G401.6 (cell line): ENCODE measurements around the gene PRDM2.
"Not testable (repeated sequence)": the region's sequence is repeated elsewhere in the genome, so short reads cannot be mapped to it uniquely, and the experiment has no call there.

Experiments
- FAIRE-seq: peaks from 2 replicates; lab custom pipeline; 2012; peaks lifted over from hg19 to GRCh38; lab: Jason Lieb, UNC

PRDM2 gene

DNA sequence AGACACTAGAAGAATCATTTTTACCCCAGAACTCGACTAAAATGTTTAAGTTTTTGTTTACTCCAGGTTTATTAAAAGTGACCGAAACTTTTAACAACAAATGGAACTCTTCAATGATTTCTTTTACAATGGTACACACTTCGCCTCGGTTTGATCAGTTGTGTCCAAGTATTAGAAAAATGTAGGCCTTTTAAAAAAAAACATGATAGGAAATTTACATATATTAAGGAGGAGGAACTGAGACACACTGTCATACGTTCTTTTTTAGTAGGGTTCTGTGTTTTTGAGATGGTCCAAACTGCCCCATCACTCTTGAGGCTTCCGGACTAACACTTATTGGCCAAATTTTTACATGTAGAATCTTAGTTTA, 1.3 kb downstream of the PRDM2 start:
- FAIRE-seq: no peak

DNA sequence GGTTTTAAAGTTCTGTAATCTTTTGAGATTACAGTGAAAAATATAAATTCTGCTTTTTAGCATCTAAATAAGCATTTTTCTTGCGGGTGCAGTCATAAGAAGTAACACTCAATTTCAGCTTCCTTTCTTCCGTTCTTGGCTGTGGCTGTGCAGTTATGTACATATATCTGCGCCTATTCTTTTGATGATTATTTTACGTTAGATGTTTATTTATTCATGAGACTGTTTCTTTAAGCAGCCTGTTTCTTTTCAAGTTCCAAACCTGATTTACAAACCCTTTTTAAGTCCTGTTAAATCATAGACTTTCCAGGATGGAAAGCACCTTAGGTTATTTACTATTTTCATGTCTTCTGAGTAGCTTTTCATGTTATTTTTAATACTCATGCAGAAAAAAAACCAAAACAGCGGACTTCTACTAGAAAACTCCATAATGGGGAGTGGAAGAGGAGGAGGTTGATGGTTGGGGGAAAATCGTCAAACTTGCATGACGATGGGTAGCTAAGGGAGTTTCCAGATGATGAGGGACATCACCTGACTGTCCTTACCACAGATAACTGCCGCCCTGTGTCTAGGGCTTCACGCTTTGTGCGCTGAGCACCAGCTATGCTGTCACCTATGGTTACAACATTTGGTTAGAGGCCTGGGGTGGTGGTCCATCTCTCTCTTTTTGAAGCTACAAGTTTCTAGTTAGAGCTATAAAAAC, 2.6 kb downstream of the PRDM2 start:
- no peak for FAIRE-seq

DNA sequence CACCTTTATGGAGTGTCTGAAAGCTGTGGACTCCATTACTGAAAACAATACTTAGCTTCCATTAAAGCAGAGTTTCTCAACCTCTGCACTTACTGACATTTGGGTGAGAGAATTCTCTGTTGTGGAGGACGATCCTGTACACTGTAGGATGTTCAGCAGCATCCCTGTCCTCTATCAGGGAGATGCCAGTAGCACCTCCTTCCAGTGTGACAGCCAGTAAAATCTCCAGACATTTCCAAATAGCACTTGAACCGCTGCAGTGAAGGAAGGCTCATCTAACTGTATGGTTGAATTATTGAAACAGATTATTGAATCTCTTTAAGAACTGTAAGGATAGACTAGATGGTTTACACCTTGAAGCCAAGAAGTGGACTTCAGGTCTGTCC, 3.1 kb downstream of the PRDM2 start:
- FAIRE-seq: no peak

DNA sequence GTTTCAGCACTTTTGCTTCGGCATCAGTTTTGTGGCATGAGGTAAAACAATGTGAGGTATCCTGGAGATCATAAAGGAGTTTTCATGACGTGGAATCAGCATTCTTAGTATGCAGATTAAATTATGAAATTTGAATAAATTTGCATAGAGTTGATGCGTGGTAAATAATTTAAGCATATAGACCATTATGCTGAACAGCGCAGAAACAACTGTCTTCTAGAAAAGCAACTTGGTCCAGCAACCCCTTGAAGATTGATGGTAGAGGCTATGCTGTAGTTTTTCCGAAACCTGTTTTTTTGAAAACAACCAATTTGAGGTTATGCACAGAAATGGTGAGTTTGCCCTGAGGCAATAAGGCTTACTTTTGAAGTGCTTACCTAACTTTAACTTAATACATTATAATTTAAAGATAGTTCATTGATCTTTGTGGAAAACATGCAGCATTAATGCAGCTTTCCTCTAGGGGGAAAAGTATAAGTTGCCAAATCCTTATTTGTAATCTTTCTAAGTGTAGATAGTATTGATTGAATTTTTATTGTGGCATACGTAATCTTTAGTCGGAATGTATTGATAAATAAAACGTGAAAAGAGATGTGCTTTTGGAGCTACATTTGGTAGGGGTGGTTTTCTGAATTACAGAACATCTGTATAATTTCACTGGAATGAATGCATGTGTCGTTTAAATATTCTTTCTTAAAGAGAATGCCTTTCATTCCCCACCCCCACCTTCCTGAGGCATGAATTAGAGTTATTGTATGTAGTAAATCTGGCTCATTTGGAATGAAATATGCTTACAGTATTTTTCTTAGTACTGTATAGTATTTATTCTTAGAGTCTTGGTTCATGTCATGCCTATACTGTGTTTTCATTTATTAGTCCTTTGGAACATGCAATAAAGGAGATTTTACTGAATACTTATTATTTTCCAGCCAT, 3.8 kb downstream of the PRDM2 start:
- no peak for FAIRE-seq

DNA sequence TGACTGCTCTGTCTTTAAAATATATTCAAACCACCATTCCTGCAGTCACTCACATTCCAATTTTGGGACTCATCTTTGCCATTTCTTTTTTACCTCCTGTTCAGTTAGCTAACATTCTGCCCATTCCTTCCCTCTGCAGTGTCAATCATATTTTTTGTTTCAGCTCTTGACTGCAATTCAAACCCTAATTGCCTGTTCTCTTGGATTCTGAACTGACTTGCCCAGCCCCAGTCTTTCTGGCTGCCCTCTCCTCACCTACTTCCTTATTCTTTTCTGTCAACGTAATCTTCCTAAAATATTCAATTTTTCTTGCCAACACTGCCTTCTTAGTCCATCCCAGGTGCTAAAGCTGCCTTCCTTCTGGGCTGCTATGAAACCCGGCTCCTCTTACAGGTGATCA, 6.1 kb downstream of the PRDM2 start:
- no peak for FAIRE-seq

DNA sequence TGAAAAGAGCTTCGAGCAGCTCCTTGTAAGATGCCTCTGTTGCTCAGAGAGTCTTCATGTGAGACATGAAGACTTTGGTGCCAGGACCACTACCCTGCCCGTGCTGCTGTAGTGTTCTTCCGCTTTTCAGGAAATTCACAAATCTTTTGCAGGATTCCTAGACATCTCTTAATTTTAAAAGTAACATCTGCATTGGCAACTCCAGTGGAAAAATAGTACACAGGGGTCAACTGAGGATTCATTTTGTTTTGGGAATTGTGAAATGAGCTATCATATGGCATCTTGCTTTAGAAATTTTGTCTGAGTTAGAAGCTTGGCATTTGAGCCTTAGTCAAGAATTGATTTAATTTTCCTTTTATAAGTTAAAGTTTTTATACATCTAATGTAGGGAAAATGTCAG, 7.2 kb downstream of the PRDM2 start:
- FAIRE-seq: no peak

DNA sequence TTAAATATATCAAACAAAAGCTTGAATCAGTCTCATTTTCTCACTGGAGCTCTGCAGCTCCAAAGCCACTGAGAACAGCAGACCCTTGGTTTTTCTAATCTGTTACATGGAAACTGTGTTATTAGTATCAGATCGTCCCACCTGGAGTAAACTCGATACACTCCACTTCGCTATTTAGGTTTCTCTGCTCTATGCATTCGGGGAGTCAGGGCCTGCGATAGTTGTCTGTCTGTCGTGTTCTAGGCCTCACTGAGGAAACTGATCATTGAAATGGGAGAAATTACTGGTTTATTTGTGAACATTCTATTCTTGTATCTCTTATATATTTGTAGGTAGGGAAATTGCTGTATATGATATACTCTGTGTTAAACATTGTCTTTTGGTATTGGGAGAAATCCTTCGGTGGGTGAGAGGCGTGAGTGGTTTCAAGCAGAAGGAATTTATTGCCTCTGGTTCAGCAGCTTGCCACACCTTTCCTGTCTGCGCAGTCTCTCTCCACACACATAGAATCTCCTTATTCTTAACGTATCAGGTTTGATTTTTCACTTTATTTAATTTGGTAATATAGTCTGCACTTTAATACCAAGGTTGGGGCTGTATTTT, 8.5 kb downstream of the PRDM2 start:
- FAIRE-seq: no peak

DNA sequence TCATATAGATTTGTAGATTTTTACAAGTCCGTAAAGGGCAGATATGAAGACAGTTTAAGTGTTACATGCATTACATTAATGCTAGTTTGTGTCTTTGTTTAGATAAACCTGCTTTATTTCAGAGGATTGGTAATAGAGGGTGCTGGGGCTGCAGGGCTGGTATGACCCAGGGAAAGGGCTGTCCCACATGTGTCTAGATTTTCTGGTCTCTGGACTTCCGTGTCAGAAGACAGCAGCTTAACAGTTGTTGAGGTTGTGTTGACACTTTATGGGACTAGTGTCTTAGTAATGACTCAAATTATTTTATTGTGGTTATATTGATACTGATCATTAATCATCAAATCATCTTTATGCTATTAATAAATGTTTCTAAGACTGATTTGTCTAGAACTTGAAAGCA, 10.1 kb downstream of the PRDM2 start:
- no peak for FAIRE-seq

DNA sequence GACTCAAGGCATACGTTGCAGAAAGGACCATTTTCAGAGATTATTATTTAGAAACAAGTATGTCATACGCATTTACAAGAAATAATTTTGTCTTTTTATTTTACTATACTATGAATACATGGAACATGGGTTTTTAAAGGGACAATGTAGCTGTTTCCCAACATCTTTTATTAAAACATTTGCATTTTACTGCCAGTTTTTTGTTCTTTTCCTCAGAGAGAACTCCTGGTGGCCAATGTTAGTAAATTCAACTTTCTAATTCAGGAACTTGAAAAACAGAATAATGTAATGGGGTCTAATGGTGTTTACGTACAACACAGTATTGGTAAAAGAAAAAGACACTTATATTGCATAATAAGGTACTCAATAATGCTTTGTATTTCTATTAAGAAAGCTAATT, 14.9 kb downstream of the PRDM2 start:
- FAIRE-seq: peak; percentile 69

DNA sequence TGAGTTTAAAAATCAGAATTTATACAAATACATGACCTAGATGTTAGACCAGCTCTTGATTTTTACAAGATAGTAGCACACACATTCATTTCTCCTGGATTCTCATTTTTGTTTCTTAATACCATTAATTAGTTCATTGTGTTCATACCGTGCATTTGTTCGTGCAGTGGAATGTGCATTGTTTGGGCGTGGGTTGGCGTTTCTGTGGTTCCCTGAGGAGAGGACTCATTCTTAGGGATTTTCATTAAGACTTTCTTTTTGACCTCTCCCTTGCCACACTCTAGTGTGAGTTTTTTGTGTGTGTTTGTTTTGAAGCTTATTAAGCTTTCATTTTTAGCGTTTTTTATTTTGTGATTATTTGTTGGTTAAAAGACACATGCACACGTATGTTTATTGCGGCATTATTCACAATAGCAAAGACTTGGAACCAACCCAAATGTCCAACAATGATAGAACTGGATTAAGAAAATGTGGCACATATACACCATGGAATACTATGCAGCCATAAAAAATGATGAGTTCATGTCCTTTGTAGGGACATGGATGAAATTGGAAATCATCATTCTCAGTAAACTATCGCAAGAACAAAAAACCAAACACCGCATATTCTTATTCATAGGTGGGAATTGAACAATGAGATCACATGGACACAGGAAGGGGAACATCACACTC, 15.8 kb downstream of the PRDM2 start:
- not testable (repeated sequence) for FAIRE-seq

DNA sequence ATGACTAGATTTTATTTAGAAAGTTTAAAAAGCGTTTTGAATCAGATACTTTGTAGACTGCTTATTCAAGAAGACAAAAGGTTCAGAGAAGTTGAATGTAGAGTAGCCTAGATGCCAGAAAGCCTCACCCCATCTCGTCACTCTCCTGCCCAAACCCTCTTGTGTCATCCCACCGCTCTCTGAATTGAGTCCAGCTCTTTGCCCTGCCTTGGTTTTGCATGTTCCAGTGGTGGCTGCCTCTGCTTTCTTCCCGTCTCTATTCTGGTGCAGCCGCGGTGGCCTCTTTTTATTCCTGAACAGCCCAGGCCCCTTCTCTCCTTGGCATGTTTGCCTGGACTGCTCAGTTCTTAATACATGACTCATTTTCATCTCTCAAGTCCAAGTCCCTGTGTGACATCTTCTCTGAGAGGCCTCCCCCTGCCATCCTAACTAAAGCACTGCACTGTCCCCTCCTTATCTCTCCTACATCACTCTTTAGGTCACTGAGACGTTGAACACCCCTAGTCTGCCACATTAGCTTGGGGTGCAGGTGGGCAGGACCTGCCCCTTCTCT, 22.9 kb downstream of the PRDM2 start:
- no peak for FAIRE-seq

DNA sequence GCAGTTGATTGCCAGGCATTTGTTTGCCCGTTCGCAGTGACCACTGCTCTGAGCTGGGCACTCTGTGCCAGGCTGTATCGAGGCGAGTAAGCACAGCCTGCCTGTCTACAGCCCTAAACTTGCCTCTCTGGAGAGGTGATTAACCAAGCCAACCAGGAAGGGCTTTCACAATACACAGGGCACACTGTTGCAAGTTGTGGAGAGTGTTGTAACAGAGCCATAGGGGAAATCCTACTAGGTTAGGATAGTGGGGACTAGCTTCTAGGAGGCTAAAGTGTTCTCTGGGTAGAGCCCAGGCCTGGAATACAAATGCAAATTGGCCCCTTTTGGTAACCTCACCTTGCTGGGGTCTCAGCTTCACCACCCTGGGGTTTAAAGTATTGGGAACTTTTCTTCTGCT, 23.8 kb downstream of the PRDM2 start:
- no peak for FAIRE-seq

DNA sequence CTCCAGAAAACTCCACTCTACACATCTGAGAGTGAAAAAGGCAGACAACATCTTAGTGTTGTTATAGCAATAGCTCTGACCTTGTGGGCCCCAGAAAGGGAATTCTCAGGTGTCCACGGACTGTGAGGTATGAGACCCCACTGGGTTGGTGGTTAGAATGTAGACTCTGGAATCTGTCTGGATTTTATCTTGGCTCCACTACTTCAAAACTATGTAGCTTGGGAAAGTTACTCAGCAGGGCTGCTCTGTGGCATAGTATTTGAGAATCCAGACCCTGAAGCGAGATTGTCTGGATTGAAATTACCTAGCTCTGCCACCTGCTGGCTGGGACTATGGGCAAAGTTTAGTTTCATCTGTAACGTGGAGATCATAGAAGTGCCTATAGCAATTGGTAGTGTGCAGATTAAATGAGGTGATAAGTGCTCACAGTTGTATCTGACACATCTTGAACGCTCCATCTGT, 25.8 kb downstream of the PRDM2 start:
- FAIRE-seq: no peak

DNA sequence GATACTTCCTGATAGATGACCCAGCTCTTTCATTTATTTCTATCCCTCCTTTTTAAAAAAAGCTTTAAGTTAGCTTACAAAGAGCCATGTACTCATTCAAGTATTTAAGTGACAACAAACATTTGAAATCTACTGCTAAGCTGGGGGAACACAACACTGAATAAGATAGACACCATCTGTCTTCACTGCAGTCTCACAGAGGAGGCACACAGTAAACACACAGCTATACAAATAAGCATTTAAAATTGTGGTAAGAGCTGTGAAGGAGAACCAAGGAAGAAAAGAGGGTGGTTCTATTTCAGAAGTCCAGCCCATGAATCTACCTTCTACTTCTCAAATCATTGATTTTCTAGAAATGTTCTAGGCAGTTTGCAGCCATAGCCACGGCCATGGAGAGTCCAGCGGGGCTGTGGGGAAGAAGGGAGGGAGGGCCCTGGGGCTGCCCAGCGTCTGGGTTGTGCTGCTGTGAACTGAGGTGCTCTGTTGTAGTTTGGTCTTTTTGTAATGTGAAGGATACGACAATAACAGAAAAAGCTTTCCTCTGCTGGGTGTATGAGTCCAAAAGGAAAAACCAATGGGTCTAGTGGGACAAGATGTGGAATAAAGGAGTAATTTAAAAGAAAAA, 28.2 kb downstream of the PRDM2 start:
- FAIRE-seq: no peak

DNA sequence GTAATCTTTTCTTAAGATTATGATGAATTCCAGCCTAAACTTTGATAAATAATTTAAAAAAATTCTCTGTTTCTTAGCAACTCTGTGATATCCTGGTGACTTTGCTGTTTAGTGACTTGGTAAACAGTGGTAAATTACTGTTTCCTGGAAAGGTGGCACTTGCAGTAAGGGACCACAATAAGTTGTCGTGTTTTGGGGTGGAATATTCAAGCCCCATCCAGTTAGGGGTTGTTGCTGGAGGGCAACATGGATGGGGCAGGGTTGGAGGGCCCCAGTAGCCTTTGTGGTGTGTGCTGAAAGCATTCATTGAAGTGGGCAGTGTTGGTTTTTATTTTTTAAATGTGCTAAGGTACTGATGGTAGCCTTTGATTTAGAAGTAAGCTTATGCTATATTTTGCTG, 30.3 kb downstream of the PRDM2 start:
- FAIRE-seq: no peak

DNA sequence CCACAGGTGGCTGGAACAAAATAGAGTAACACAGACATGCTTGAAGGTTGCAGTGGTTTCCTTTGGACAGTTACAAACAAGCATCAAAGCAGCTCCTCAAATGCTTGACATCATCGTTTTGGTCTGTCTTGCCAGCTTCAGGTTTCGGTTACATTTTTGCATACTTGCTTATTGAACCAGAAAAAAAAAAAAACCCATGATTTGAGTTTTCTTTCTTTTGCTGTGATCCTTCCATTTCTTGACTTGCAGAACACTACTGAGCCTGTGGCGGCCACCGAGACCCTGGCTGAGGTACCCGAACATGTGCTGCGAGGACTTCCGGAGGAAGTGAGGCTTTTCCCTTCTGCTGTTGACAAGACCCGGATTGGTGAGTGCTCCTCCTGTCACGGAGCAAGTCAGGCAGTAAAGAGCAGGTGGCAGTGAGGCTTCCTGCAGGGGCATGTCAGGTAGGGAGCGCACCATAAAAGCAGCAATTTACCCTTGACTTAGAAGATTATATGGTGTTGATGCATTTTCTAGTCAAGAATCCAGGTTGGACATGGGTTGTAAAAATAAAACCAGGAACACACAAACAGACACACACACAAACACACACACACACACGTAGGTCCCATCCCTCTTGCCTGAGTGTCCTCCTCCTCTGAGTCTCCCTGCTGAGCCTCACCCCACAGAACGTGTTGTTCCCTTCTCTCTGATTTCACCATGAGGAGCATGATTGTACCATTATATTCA, 30.9 kb downstream of the PRDM2 start:
- FAIRE-seq: no peak

DNA sequence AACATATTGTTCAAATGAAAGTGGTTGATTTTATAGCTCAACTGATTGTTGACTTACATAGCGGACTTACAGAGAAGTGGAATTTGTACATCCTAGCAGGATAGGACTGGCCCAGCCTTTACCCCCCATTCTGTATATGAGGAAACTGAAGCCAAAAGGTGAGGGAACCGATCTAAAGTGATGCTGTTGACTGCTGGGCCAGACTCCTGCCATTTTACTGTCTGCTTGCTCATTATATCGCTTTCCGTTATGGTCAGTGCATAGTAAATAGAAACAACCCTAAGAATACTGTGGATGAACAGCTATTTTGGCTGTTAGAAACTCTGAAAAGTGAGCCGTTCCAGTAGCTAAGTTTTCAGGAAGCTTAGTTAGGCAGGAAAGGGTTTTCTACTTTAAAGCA, 31.9 kb downstream of the PRDM2 start:
- FAIRE-seq: no peak

DNA sequence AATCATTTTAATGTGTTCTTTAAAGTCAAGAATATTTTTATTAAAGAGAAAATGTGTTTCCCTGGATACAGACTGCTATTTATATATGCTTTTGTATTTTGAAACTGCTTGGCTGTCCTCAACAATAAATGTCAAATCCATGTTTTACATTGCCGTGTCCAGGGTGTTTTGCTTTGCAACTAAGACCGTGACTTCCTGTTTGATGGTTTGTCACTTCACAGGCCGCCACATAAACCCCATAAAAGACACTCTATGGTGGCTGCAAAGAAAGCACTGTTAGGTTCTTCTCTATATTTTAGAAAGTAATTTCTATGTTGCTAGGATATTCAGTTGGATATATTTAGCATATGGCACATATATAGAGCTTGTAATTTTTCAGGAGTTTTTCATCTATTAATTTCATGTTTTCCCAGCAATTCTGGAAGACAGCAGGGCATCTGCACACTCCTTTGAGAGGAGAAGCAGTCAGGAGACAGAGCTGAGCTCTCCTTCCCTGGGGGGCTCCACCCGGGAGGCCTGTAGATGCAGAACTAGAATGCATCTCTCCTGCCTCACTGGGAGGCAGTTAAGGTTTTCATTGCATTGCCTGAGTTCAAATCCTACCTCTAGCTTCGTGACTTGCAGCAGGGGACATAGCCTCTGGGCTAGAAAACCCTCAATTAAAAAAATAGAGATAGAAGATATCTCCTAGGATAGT, 33.1 kb downstream of the PRDM2 start:
- no peak for FAIRE-seq

DNA sequence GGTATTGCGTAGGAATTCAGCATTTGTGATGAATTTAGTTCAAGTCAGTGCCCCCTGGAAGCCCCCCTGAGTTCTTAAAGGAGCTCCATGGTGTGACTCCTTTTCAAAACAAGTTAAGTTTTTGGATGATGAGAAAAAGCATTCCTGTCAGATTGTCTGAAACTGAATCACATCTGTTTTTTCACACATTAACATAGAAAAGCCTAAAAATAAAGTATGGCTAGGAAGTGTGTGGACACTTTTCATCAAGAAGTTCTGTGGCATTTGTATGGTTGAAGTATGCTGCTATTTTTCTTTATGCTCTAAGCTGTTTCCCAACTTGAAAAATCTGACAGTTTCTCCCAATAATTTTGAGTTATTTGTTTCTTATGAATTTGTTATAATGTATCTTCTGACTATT, 33.7 kb downstream of the PRDM2 start:
- FAIRE-seq: no peak

DNA sequence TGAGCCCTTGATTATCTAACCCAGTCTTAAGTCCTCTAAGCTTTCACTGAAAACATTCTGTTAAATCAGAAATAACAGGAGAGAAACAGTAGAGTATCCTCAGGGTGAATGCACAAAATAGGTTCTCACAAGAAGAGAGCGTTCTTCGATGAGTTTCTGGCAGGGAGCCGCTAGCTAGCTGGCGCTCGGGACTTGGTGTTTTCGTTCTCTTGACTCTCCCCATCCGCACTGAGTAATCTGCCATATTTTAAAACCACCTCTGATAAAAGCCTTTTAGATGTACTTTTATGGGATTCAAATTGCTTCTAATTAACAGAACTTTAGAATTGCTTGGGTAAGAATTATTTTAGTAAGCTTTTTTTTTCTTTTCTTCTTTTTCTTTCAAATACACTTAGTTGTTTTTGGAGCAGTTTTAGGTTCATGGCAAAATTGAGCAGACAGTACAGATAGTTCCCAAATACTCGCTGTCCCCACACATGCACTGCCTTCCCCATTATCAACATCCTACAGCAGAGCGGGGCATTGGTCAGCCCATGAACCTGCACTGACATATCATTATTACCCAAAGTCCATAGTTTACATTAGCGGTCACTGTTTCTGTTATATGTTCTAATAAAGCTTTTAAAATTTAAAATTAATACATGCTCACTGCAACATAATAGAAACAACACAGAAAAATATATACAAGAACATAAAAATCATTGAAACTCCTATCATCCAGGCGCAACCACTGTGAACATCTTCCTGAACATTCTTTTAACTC, 35.4 kb downstream of the PRDM2 start:
- no peak for FAIRE-seq
